GM19467 (cell line): ENCODE measurements around the gene NRP1.
"Not testable (repeated sequence)": the region's sequence is repeated elsewhere in the genome, so short reads cannot be mapped to it uniquely, and the experiment has no call there.

Experiments
- ATAC-seq: cut with Tn5 transposase; IDR thresholded peaks from one replicate; pipeline ENCODE4 v1.9.1; 2021; ENCODE audit warnings: mild to moderate bottlenecking, moderate library complexity; ENCODE audit not compliant: unreplicated experiment

NRP1 gene

DNA sequence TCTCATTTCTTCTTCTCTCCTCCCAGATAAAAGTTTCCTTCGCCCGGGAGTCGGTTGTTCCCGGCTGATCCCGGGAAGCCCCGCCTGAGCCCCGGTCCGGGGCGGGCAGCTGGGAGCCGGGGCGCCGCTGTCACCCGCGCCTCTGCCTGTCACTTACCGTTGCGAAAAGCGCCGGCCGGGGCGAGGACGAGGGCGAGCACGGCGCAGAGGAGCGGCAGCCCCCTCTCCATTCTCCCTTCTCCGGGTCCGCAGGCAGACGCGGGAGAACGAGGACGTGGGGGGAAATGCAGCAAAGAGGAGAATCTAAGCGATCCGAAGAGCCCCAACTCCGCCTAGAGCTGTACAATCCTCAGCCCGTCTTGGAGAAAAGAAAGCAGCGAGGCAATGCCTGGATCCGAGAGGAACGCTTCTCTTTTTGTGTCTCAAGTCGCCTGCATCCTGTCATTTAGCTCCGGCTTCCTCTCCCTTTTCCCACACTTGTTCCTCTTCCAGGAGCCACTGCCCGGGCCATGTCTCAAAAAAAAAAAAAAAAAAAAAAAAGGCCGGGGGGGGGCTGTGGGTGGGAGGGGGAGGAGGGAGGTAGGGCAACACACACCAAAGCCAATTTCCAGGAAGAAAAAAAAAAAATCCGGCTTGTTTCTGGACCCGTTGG lies at the start of gene NRP1:
Gene NRP1, minus strand, starts transcription at position 515 of the 652 bp plus-strand sequence. Its CDS starts 285 bp downstream, at position 230.
- ATAC-seq = no peak

DNA sequence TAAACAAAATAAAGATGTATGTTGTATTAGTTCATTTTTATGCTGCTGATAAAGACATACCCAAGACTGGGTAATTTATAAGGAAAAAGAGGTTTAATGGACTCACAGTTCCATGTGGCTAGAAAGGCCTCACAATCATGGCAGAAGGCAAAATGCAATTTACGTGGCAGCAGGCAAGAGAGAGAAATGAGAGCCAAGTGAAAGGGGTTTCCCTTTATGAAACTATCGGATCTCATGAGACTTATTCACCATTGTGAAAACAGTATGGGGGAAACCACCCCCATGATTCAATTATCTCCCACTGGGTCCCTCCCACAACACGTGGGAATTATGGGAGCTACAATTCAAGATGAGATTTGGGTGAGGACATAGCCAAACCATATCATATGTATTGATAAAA lies 49.7 kb upstream of the NRP1 start:
- not testable (repeated sequence) for ATAC-seq

DNA sequence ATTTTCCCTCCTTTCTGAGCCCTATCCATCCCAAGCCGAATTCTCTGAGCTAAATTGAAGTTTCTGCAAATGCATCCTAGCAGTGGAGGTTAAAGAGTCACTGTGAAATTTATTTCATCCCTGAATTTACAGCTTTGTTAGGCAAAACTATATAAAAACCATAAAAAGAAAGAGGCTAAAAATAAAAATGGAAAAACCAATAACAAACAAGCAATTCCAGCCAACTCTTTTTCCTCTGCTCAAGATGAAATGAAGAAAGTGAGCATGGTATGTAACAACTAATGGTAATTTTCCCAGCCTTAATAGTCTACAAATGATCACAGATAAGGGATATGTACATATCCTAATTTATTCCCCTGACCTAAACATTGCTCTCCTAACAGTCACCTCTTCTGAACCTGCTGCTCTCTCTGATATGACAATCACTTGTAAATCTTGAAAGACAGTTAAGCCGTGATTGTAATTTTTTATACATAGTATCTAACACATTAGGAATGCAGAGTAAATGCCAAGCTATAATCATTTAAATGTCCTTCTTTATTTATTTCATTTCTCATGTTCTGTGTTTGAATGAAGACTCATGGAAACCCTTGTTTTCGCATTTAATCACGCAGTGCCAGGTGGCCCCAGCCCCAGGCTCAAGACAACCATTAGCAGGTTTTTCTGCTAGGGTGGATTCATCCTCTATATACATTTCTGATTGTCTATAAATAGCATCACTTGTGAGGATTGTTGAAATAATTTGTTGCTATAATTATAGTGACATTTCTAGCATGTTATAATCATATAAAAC lies 48.6 kb upstream of the NRP1 start:
- ATAC-seq = no peak

DNA sequence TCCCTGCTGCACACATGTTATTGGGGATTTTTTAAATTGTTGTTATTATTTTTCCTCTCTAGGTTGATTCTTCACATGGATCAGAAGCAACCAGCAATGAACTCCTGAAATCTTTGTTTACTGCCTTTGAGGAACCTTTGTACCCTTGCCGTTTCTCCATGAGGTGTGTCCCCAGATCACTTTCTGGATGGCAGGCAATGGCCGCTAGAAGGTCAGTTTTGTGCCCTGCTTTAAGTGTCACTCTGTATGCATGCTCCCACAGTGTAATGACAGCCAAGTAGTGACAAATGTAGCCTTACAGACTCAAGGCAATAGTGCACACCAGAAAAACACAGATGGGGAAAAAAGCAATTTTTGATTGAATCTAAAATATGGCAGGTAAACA lies 47.7 kb upstream of the NRP1 start:
- no peak for ATAC-seq

DNA sequence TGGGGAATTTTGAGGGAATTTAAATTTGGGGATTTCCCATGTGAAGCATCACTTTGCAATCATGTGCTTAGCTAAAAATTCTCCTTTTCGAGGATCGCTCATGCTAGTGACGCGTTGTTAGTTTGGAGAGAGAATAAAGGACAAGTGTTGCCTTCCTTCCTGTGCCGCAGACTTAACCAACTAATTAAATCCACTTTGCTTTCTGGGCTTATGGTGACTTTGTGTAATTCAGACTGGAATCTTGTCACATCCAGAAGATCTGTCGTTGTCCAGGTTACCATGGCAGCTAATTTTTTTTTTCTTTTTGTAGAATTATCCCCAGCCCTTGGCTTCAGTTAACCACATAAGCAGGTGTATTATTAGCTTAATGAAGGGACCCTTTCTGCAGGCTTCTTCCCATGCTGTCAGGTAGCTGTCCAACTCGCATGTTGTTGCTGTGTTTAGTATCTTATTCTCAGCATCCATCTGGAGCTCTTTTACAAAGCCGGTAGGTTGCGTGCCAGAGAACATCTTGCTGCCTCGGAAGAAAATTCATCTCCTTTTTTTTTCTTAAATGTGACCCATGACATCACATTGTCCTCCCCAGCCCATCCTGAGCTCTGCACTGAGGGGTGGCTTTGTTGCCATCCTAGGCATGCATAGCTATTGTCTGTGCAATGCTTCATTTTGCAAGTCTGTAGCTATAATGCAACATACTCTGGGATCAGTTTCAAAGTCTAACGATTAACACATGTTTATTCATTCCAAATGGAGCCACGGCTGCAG lies 47.2 kb upstream of the NRP1 start:
- ATAC-seq = no peak

DNA sequence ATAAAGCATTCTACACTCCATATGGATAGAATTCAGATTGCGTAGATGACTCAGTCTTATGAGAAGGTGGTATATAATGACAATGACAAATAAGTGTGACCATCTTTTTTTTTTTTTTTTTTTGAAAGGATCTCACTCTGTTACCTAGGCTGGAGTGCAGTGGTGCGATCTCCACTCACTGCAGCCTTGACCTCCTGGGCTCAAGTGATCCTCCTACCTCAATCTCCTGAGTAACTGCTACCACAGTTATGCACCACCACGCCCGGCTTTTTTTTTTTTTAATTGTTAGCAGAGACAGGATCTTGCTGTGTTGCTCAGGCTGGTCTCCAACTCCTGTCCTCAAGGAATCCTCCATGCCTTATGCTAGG lies 43.2 kb upstream of the NRP1 start:
- no peak for ATAC-seq

DNA sequence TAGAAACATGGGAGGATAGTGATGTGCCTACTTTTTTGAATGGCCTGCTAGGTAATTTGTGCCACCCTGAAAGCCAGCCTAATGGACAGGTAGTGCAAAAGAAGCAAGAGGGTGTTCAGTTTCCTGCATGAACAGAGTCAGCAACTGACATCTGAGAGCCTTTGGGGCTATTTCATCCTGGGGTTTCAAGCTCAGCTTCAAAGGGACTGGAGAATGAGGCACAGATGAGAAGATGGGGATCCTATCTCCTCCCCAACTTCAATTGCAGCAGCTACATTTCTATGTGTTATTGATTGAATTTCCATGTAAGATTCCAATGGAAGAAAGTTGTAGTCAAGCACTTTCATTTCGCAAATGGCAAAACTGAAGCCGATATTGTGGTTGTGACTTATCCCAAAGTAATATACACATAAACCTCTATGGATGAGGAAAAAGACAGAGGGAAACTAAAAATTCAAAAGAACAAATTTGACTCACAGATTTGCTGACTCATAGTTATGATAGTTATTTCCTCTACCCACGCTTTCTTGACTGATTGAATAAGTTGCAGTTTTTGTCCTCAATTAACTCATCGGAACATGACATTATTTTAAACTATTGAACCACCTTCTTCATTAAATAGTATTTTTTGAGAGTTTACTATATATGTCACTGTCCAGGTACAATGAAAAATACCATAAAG lies 42.6 kb upstream of the NRP1 start:
- ATAC-seq = no peak

DNA sequence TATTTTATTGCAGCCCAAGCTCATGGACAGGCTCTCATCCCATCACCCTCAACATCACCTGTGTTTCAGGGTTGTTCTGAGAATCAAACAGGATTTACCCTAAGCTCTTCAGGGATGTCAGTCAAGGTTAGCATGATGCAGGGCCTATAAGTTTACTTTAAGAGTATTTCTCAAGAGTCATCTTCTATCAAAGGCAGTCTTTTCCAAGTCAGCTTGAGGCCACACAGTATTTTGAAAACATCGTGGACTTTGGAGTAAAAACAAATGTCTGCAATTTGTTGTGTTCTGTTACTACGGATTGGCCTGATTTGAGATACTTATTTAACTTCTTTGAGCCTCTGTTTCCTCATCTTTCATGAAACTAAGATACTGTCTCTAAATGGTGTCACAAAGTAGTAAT lies 42.0 kb upstream of the NRP1 start:
- ATAC-seq = no peak

DNA sequence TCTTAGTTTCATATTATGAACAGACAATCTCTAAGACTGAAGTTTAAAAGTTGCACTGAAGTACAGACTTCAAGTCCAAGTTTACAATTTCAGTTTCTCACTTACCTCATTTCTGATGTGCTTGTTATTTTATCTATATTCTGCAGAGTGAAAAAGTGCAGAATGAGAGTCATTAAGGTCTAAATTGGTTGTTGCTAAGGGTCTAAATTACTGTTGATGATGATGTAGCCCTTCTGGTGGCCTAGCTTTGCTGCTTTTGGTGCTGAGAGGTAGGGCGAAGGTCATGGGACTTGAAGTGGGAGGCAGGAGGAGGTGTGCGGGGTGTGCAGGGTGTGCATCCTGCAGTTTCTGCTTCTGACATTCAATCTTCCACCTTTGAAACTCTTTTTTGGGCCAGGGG lies 38.8 kb upstream of the NRP1 start:
- no peak for ATAC-seq

DNA sequence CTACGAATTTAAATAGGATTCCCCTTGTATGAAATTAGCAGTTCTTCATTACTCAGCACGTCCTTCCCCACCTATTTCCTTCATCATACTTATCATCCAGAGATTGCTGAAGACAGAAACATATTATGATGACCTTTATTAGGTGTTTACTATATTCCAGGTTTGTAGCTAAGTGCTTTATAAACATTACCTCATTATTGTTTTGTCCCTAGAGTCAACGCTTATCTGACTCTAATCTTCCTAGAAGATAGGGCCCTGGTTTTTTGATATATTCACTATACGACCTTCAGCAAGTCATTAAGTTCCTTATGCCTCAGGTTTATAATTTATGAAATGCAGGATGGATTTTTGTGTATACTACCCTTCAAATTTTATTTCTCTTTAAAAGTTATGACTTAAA lies 36.8 kb upstream of the NRP1 start:
- ATAC-seq = no peak

DNA sequence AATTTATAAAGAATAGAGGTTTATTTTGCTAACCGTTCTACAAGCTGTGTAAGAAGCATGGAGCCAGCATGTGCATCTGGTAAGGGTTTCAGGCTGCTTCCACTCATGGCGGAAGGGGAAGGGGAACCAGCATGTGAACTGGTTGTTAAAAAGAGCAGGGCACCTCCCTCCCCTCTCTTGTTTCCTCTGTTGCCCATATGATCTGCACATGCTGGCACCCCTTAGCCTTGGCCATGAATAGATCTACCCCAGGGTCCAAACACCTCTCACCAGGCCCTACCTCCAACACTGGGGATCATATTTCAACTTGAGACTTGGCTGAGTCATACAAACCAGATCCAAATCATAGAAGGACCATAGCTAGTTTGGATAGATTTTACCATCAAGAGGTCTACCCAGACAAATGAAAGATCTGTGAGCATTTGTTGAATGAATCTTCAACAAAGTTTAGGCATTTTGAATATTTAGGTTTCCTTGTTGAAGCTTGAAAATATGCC lies 36.0 kb upstream of the NRP1 start:
- ATAC-seq = no peak

DNA sequence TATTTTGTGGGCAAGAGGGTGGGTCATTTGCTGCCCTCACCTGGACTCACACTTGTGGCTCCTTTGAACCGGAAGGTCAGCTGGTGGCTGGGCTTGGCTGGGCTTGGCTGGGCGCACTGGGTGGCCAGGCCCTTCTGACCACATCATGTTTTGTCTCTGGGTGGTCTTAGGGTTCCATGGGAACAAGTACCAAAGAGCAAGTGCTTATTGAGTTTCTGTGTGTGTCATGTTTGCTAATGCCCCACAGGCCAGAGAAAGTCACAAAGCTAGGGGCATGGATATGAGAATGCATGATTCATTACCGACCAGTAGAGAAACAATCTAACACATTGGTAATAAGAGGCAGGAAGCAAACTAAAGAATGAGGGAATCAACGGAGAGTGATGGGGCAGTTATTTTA lies 33.6 kb upstream of the NRP1 start:
- no peak for ATAC-seq

DNA sequence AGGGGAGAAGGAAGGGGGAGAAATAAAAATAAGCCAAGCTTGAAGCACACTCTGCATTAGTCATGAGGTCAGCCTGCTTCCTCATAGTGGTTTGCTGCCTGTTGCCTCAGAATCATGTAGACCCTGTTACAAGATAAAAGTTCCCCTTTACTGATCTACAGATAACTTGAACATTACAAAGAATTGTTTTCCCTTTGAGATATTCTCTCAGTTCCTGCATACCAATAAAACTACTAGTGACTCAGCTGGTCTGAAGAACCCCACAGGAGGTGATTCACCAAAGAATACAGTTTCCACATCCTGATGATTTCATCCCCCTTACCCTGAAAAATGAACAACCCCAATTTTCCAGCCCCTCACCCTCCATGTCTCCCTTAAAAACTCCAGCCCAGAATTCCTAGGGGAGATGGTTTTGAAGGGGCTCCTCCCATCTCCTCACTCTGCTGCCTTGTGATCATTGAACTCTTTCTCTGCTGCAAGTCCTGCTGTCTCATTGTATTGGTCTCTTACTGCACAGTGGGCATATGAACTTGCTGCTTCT lies 31.5 kb upstream of the NRP1 start:
- ATAC-seq = no peak

DNA sequence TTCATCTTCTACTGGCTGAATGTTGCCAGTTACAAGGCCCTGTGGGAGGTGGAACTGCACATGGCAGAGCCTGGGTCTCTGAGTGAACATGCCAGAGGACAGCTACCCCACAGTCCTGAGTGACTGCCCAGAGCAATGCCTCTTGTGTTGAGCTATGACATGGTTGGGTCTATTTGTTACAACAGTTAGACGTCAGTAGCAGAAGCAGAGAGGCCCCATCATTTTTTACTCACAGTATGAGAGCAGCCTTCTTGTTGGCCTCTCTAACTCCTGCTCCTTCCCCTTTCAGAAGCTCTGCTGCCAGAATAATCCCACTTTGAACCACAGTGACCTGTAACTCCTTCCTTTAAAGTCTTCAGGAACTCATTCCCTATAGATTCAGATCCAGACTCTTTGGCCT lies 30.8 kb upstream of the NRP1 start:
- ATAC-seq = no peak

DNA sequence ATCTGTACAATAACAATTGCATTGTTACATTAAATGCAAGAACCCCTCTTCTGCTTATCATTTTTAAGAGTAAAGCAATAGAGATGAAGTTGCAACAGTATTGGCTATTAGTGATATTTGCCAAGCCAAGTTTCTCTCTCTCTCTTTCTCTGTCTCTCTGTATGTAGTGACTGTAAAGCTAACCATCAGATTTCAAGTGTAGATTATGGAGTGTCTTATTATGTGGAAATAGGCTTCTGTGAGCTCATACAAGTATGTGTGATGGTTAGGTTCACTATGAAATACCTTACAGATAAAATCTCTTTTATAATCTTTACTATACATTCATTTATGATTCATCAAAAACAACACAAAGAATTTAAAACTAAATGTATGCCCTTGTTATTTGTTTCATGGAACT lies 28.6 kb upstream of the NRP1 start:
- no peak for ATAC-seq

DNA sequence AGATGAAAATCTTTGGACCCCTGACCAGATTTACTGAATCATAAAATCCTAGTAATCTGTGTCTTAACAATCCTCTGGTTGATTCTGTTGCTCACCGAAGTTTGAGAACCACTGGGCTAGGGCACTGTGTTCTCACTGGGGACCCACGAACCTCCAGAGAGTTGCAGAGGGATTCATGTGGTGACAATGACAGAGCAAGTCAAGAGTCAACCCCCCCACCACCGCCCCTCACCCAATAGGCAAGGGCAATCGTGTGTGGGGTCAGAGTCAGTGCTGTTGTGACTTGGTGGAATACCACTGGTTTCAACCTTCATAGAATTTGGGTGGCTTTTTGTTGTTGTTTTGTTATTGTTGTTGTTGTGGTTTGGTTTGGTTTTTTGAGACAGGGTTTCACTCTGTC lies 23.5 kb upstream of the NRP1 start:
- no peak for ATAC-seq

DNA sequence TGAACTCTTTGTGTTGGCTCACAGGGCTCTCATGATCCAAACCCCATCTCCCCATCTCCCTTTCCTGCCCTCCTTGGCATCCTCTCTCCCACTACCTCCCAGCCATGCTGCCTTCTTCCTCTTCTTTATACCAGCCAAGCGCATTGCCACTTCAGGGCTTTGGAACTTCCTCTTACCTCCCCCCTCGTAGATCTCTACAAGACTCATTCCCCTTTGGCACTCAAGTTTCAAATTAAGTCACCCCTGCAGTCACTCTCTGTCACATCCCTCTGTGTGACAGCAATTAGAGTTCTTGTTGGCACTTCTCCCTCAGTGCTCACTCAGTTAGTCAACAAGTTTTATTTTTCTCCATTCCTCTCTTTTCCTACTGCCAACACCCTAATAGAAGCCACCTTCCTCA lies 20.8 kb upstream of the NRP1 start:
- no peak for ATAC-seq

DNA sequence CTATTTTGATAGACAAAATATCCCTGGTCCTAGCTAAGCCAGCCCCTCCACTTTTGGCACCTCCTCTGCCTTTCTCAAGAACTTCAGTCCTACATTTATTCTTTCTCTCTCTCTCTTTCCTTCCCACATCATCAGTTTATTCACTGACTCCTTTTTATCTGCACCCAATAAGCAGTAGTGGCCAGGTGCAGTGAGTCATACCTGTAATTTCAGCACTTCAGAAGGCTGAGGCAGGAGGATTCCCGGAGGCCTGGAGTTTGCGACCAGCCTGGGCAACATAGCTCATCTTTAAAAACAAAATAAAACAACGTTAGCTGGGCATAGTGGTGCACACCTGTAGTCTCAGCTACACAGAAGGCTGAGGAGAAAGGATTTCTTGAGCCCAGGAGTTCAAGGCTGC lies 19.4 kb upstream of the NRP1 start:
- no peak for ATAC-seq

DNA sequence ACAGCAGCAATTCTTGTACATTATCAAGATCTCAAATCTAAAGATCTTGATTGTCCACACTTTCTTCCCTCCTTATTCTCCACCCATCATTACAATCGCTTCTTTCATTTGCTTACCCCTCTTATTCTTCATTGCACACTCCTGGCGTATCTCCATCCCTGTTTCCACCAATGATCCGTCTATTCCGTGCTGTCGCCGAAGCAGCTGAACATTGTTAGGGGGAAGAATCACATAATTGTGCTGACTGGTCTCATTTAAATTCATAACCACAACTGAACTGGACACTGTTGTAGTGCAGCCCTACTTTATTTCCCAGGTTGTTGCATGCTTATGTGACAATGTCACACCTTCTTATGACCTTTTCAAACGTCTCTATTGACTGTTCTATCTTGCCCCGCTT lies 18.9 kb upstream of the NRP1 start:
- no peak for ATAC-seq

DNA sequence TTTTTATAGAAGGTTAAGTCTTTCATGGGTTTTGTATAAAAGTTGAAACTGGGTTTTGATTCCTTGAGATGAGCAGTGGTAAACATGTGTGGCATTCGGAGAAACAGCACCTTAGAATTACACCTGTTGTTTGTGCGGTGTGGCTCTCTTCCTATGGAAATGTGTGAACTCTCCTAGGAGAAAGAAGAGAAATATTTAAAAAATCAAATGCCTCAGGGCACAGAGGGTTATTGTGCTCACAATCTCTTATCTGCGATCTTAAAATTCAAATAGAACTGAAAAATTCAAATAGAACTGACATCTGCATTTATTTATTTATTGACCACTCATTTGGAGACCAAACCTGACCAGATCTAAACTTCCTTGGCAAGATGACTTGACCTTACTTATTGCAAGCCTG lies 18.1 kb upstream of the NRP1 start:
- ATAC-seq = no peak

DNA sequence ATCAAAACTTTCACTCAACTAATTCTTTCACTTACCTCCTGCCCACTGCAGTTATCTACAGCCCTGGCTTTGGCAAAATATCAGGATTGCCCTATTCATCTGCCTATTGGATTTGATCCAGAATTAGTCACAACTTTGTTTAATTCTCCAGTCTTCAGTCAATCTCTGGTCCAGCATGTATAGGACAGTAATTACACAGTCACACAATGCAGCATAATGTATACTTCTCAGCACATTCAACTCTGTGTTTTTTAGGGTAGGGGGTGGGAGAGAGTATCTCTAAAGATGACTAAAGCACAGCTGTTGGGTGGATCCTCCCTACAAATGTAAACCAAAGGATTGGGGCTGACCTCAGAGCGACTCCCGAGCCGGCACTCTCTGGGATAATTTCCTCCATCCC lies 17.7 kb upstream of the NRP1 start:
- ATAC-seq = no peak
